ENCODE results near the gene CNIH4.
"Not testable (repeated sequence)": the region's sequence is repeated elsewhere in the genome, so short reads cannot be mapped to it uniquely, and the experiment has no call there.

CNIH4 gene

DNA sequence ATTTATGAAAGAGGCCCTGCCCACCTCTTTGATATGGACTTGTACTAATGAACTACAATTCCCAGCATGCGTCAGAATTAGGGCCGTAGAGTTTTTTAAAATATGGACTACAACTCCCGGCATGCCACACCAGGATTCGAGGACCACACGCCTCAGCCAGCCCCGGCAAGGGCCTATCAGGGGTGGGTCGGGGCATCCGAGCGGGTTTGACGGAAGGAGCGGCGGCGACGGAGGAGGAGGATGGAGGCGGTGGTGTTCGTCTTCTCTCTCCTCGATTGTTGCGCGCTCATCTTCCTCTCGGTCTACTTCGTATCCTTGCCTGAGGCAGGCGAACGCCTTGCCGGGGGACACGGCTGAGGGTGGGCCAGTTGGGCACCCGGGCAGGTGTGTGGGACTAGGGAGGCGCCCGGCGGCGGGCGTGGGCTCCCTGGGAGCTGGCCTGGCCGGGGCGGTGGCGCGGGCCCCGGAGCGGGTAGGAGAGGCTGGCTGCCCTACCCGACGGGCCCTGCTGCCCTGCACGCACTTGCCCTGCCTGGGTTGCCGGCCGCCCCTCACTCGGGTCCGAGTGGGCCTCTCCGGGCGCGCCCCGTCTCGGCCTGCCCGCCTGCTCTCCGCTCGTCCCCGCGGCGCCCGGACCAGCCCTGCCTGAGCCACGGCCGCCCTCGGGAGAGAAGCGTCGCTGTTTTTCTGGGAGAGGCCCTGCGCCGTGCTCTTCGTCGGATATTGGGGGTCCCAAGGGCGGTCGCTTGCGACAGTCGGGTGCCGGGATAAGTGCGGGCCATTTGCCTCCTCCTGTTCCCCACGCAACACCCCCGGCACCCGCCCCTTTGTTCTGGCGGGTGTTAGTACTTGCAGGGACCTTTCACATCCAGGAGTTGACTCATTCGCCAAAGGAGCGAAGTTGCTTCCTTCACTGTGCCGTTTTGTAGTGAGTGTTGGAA lies at the start of gene CNIH4:
CNIH4 (plus strand) TSS at position 195 of the 941 bp plus-strand sequence; CDS start at position 241, 46 bp downstream.
- Histone ChIP-seq H3K27ac (peak within 1 kb of the TSS; percentile 58 to 98 (median 93)), H3K4me3 (peak within 1 kb of the TSS; percentile 86 to 99 (median 93))

DNA sequence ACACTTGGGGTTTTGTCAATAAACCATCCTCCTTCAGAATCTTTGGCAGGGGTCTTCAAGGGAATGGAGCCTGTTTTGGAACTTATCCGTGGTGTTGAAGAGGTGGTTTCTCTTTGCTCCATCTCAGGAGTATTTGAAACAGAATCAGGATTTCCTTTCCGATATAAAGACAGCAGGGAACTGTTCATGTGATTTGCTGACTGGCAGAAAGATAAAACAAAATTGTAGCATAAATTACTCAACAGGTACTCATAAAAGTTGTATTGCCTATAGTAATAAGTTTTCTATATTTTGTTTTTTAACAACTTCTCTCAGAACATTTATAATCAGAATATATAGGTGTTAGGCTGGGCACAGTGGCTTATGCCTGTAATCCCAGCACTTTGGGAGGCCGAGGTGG lies 48.6 kb upstream of the CNIH4 start:
- no peak overlapping the region for H3K27ac ChIP-seq
- H3K4me3 ChIP-seq, result no peak overlapping the region

DNA sequence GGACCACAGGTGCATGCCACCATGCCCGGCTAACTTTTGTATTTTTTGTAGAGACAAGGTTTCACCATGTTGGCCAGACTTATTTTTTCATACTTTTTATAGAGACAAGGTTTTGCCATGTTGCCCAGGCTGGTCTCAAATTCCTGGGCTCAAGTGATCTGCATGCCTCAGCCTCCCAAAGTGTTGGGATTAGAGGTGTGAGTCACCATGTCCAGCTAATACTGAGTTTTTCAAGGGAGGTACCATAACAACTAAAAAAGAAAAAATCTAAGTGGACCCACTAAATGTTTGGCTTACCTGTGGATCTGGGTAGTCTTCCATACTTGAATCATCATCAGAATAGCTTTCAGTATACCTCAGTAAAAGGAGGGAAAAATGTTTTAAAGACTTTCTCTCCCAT lies 45.2 kb upstream of the CNIH4 start:
- H3K27ac ChIP-seq, result not testable (repeated sequence)

GRCh38 chr1:224312025-224312424 lies 44.7 kb upstream of the CNIH4 start:
- no peak overlapping the region for H3K4me3 ChIP-seq

More for the DNA sequence above, 45.2 kb upstream of the CNIH4 start:
- not testable (repeated sequence) for H3K4me3 ChIP-seq

DNA sequence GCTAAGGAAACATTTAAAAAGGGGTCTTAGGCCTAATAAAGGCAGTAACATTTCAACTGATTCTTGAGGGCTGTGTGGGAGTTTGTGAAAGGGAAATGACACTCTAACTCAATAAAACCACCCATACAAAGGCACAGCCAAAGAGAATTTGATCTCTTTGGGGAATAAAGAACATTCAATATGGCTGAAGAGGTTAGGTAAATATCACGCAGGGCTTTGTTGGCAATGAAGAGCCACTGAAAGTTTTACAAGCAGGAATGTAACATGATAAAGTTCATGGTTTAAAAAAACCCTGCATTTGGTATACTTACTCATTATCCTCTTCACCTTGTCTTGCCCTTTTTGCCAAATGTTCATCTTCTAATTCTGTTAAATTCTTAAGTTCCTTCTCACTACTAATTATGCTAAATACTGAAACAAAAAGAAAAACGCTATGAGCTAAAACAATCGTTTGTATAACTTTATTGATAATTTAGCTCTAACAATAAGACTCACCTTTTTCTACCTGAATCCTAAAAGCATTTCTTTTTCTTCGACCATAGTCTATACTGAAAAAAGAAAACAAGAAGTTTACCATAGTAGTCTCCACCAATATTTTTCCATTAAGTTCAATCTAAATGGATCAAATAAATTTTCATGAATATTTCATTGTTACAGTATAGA lies 39.2 kb upstream of the CNIH4 start:
- H3K4me3 ChIP-seq, result no peak overlapping the region
- no peak overlapping the region for H3K27ac ChIP-seq

More at GRCh38 chr1:224312025-224312424, 44.7 kb upstream of the CNIH4 start:
- no peak overlapping the region for H3K27ac ChIP-seq

DNA sequence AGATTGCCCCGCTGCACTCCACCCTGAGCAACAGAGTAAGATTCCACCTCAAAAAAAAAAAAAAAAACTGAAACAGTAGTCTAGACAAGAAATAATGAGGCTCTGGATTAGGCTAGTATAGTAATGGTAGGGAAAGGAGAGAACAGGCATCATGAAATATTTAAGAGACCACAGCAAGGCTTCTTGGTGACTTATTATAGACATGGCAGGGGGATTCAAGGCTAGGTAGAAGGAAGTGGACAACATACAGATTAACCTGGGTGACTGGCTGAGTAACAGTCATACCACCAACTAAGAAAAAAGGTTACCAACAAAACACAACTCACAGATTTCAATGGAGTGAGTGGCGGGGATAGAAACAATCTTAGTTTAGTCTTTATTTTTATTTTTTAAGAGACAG lies 35.0 kb upstream of the CNIH4 start:
- Histone ChIP-seq H3K27ac (no peak overlapping the region), H3K4me3 (no peak overlapping the region)

GRCh38 chr1:224325959-224326358 lies 30.7 kb upstream of the CNIH4 start:
- Histone ChIP-seq H3K4me3 (no peak overlapping the region), H3K27ac (no peak overlapping the region)

GRCh38 chr1:224328644-224329043 lies 28.0 kb upstream of the CNIH4 start:
- H3K4me3 ChIP-seq, result peak overlapping the region in 3 of 7 experiments; percentile 62 to 73 (median 69)
- H3K27ac ChIP-seq, result peak overlapping the region in 5 of 21 experiments; percentile 92 to 96 (median 93)

DNA sequence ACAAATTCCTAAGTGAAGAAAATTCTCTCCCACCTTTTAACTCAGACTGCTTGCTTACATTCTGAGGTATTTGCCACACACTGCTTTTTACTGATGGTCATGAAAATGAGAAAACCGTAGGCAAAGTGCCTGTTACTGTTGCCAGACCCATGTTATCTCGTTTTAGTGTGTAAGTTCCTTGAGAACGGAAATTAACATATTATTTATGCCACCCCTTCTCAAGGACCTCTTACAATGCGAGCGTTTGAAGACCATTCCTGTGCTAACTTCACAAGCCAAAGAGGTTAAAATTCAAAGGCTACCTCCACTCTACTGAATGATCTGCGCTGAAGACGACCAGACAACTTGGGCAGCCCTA lies 27.2 kb upstream of the CNIH4 start:
- Histone ChIP-seq H3K4me3 (peak overlapping the region; percentile 62 to 84 (median 73)), H3K27ac (peak overlapping the region in 20 of 21 experiments; percentile 81 to 99 (median 94))

GRCh38 chr1:224329842-224330753 lies 26.6 kb upstream of the CNIH4 start, which contains the start of gene NVL:
NVL (minus strand) TSS chr1:224330172; CDS start chr1:224330127, 45 bp downstream.
- Histone ChIP-seq H3K4me3 (peak within 1 kb of the TSS; percentile 62 to 84 (median 73)), H3K27ac (peak within 1 kb of the TSS; percentile 81 to 99 (median 93))

DNA sequence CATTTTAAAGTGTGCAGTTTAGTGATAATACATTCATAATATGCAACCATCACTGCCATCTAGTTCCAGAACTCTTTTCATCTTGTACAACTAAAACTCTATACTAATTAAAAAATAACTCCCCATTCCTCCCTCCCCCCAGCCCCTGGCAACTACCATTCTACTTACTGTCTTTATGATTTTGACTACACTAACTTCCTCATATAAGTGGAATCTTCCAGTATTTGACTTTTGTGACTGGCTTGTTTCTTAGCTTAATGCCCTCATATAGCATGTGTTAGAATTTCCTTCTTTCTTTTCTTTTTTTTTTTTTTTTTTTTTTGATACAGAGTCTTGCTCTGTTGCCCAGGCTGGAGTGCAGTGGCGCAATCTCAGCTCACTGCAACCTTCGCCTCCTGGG lies 25.4 kb upstream of the CNIH4 start:
- H3K27ac ChIP-seq, result peak overlapping the region in 9 of 21 experiments; percentile 88 to 98 (median 93)
- no peak overlapping the region for H3K4me3 ChIP-seq

- Histone ChIP-seq H3K4me3 (no peak overlapping the region), H3K27ac (peak overlapping the region in 1 of 21 experiments; percentile 96)
Observed at GRCh38 chr1:224331824-224332223, 24.9 kb upstream of the CNIH4 start.

DNA sequence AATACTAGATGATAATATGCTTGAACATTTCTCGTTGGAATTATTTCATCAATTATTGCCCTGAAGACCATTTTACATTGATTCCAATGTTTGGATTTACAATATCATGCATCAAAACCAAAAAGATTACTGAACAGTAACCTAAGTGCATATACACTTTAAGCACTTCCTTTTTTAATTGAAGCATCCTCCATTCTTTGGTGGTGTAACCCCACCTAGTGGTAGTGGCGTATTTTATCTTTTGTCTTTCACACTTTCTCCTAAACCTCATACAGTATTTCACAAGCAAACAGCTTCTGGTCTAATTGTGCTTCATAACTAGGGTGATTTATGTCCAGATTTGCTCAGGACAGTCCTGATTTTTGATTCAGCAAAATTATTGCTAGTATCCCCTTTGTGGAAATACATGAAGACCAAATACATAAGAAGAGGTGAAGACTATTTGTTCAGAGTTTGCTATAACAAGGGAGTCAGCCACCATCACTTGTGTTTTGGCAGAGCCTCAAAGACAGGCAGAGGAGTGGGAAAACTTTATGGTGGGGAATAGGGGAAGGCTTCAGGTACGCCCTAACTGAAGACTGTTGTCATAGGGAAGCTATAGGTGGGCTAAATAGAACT lies 23.3 kb upstream of the CNIH4 start:
- no peak overlapping the region for H3K4me3 ChIP-seq

DNA sequence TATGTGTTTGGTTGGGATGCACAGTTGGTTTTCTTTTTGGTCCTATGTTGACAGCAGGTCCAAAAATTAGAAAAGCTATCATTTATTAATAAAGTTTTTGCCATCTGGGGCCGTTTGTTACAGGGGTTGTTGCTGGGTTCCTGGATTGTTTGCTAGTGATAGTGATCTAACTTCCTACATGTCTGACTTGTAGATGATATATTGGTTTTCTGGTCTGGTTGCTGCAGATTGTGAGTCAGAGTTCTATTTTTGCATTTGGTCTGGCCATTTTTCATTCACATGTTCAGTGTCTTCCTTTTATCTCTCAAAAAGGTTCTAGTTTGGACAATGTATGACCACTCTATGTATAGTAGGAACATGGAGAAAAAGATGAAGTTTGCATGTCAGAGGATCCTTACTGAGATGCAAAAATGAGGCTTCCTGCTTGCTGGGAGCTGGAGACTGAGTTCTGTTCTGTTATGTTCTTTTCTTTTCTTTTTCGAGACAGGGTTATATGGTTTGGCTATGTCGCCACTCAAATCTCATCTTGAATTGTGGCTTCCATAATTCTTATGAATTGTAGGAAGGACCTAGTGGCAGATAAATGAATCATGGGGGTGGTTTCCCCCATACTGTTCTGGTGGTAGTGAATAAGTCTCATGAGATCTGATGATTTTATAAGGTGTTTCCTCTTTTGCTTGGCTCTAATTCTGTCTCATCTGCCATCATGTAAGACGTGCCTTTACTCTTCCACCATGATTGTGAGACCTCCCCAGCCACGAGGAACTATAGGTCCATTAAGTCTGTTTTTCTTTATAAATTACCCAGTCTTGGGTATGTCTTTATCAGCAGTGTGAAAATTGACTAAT lies 22.5 kb upstream of the CNIH4 start:
- Histone ChIP-seq H3K27ac (no peak overlapping the region), H3K4me3 (no peak overlapping the region)

More for the DNA sequence above, 23.3 kb upstream of the CNIH4 start:
- no peak overlapping the region for H3K27ac ChIP-seq

DNA sequence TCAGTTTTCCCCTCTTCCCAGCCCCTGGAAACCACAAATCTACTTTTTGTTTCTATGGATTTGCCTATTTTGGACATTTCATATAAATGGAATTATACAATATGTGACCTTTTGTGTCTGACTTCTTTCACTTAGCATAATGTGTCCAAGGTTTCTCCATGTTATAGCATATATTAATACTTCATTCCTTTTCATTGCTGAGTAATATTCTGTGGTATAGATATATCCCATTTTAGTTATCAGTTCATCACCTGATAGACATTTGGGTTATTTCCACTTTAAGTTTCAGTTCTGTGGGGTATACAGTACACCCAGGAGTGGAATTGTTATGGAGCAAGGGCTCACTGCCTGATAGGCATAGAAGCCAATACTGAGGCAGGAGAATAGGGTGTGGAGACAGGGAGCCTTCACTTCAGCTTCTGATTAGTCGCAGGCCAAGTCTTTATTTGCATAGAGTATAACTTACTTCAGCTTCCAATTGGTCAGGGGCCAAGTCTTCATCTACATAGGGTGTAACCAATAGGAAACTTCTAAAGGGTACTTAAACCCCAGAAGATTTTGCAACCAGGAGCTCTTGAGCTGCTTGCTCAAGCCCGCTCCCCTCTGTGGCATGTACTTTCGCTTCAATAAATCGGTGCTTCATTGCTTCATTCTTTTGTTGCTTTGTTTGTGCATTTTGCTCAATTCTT lies 18.4 kb upstream of the CNIH4 start:
- no peak overlapping the region for H3K4me3 ChIP-seq
- H3K27ac ChIP-seq, result no peak overlapping the region

GRCh38 chr1:224339442-224340033 lies 17.1 kb upstream of the CNIH4 start:
- H3K4me3 ChIP-seq, result no peak overlapping the region
- no peak overlapping the region for H3K27ac ChIP-seq

Measured in skin epidermis (tissue), 12 donors.